Spinal cord (tissue), 10 donors: ENCODE measurements around the gene NRM. TPM values are rescaled to one million over a fixed set of nuclear protein-coding genes. Genes with fewer than 3 reads are reported as not detected.

Experiments
- DNase-seq, 6 donors: peaks; one replicate each; pipeline versions ENCODE4 v3.0.0 to v3.0.0-alpha.2; 2013 to 2015; ENCODE audit warnings: low spot score in 6 of 6, low read depth in 4 of 6
- H3K27ac ChIP-seq: one replicate; pipeline ENCODE4 v1.5.1; 2013; ENCODE audit warnings: low read depth, low read length, control low read depth
- H3K27me3 ChIP-seq: one replicate; pipeline ENCODE4 v1.6.1; 2013; ENCODE audit warnings: low read length; ENCODE audit not compliant: control insufficient read depth, insufficient read depth
- H3K36me3 ChIP-seq: one replicate; pipeline ENCODE4 v1.6.1; 2013; ENCODE audit warnings: low read length; ENCODE audit not compliant: control insufficient read depth, insufficient read depth
- H3K4me1 ChIP-seq: one replicate; pipeline ENCODE4 v1.6.1; 2013; ENCODE audit warnings: low read length; ENCODE audit not compliant: control insufficient read depth, insufficient read depth
- H3K4me3 ChIP-seq: one replicate; pipeline ENCODE4 v1.5.1; 2013; ENCODE audit warnings: low read depth, low read length, control low read depth
- H3K9me3 ChIP-seq: one replicate; pipeline ENCODE4 v1.6.1; 2013; ENCODE audit warnings: low read length; ENCODE audit not compliant: control insufficient read depth, insufficient read depth
- WGBS: methylation state at CpG from one replicate; pipeline ENCODE4 v1.1.5; 2013; ENCODE audit warnings: missing lambda C conversion rate; ENCODE audit not compliant: insufficient coverage; 5-methylcytosine and 5-hydroxymethylcytosine counted together
- polyA plus RNA-seq, 2 donors: library from polyadenylated mRNA; unstranded; fragments of 120-200 nt; gene quantifications; one replicate each; pipeline ENCODE4 v1.2.1, GENCODE V29; 2013; ENCODE audit not compliant: insufficient read length in 2 of 2
- total RNA-seq, 2 donors: library from RNA; depleted of rRNA in 1 of 2; stranded (reverse); fragments of 120-200 nt in 1 of 2; fragments of >200 nt in 1 of 2; gene quantifications; one replicate each; pipeline versions ENCODE4 v1.2.3 to v1.2.4, GENCODE V29; 2013 to 2014
- donor health status: healthy.

Gene NRM
- total and polyA plus RNA-seq, 4 donors: 1.9 to 23.6 (median 13.5) TPM

DNA sequence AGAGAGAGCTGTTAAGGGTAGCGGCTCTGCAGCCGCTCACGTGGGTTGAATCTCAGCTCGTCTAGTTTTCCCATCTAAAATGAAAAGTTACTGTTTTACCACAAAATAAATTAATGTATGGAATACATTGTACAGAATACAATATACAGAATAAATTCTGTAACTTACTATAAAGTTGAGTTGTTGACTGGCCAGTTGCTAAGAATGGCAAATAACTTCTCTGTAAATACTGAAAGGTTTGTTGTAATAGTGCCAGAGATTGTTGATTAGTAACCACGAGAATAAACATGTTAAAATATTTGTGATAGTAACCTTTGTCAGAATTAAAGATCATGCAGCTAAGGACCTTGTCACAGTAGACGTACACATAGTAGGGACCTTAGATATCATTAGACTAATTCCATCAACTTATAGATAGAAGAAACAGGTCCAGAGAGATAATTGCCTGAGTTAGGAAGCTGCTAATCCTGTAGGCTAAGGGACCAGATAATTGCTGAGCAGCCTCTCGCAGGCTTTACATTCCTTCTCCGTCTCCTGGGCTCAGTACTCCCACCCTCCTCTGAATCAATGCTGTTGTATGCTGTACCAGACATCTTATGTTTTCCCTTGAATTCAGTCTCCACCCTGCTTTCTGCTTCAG, 544 bp upstream of the NRM start:
- H3K27ac ChIP-seq: peak overlapping the region; percentile 93
- WGBS: 13% methylated on average over 2 of the region's 8 CpGs
- no peaks in the 10 kb centered on the region for H3K9me3 ChIP-seq

GRCh38 chr6:30689985-30690384, 799 bp downstream of the NRM start:
- 41% methylated on average over 3 of the region's 4 CpGs for WGBS
- Histone ChIP-seq H3K27me3 (no peaks in the 10 kb centered on the region), H3K27ac (peak overlapping the region; percentile 93), H3K4me3 (peak overlapping the region; percentile 95), H3K36me3 (peaks cover 8% of the 10 kb centered on the region), H3K4me1 (peaks cover 48% of the 10 kb centered on the region), H3K9me3 (no peaks in the 10 kb centered on the region)
- DNase-seq: no peak

More for the DNA sequence above, 544 bp upstream of the NRM start:
- no peak for DNase-seq
- Histone ChIP-seq H3K4me3 (peak overlapping the region; percentile 95), H3K27me3 (no peaks in the 10 kb centered on the region), H3K4me1 (peaks cover 35% of the 10 kb centered on the region), H3K36me3 (no peaks in the 10 kb centered on the region)

GRCh38 chr6:30689022-30689865, 1.5 kb downstream of the NRM start:
- no peak overlapping the region for H3K4me3 ChIP-seq
- no peaks in the 10 kb centered on the region for H3K27me3 ChIP-seq
- peaks cover 56% of the 10 kb centered on the region for H3K4me1 ChIP-seq
- H3K27ac ChIP-seq: no peak overlapping the region
- no peak for DNase-seq
- H3K9me3 ChIP-seq: no peaks in the 10 kb centered on the region
- peaks cover 8% of the 10 kb centered on the region for H3K36me3 ChIP-seq
- 86% methylated on average over 7 of the region's 11 CpGs for WGBS

GRCh38 chr6:30688569-30688968, 2.2 kb downstream of the NRM start:
- no peak for DNase-seq
- H3K4me3 ChIP-seq: no peak overlapping the region
- H3K27me3 ChIP-seq: no peaks in the 10 kb centered on the region
- 100% methylated on average over 1 of the region's 9 CpGs for WGBS
- peak overlapping the region; percentile 98 for H3K27ac ChIP-seq
- peaks cover 63% of the 10 kb centered on the region for H3K4me1 ChIP-seq
- peaks cover 8% of the 10 kb centered on the region for H3K36me3 ChIP-seq
- H3K9me3 ChIP-seq: no peaks in the 10 kb centered on the region

- peaks cover 70% of the 10 kb centered on the region for H3K4me1 ChIP-seq
Measured at GRCh38 chr6:30687659-30688431, 2.9 kb downstream of the NRM start.

GRCh38 chr6:30686908-30687658, 3.7 kb downstream of the NRM start:
- peak overlapping the region; percentile 98 for H3K27ac ChIP-seq
- H3K27me3 ChIP-seq: no peaks in the 10 kb centered on the region
- peaks cover 77% of the 10 kb centered on the region for H3K4me1 ChIP-seq
- peaks cover 9% of the 10 kb centered on the region for H3K36me3 ChIP-seq
- peak in 5 of 6 donors; percentile 75 to 97 (median 77) for DNase-seq
- H3K9me3 ChIP-seq: no peaks in the 10 kb centered on the region
- peak overlapping the region; percentile 99 for H3K4me3 ChIP-seq
- 0% methylated on average over 46 of the region's 52 CpGs for WGBS

More at GRCh38 chr6:30687659-30688431, 2.9 kb downstream of the NRM start:
- H3K27ac ChIP-seq: peak overlapping the region; percentile 98
- no peaks in the 10 kb centered on the region for H3K9me3 ChIP-seq
- H3K36me3 ChIP-seq: peaks cover 8% of the 10 kb centered on the region
- WGBS: 15% methylated on average over 13 of the region's 22 CpGs
- peak in 2 of 6 donors; percentile 79 to 81 for DNase-seq
- no peaks in the 10 kb centered on the region for H3K27me3 ChIP-seq
- H3K4me3 ChIP-seq: peak overlapping the region; percentile 99

DNA sequence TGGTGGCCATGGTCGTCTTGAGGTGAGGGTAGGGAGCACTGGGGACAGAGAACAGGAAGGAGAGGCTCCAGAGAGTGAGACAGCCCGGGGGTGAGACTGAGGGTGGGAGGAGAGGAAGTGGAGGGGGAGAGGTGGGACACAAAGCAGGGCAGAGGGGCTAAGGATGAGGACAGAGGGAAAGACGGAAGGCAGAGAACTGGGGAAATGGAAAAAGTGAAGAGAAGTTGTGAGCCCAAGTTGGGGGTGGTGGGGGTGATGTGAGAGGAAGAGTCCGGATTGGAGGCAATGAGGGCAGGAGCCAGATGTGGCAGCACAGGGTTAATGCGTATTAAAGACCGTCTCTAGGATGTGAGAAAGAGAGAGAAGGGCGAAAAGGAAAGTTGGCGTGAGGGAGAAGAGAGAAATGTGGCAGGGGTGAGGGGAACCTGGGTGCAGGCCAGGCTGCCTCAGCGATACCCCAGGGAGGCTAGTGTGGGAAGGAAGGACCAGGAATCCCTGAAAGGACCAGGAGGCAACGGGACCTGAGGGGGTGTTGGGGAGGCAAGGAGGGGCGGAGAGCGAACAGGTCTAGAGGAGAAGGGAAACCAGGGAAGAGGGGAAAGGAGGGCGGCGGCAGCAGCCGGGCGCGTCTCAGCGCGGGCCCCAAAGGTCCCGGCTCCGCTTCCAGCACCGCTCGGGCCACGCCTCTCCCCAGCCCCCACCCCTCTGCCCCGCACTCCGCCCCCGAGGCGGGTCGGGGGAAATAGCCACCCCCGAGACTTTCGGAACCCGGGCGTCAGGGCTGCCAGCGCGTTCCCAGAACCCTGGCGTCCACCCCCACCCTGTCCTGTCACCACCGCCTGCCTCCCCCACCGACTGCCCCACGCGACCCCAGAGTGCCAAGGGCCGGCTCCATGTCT, 4.5 kb downstream of the NRM start, which contains the start of gene PPP1R18:
PPP1R18 (minus strand) TSS at position 637 of the 899 bp plus-strand sequence; CDS start at position 10, 627 bp downstream.
- Histone ChIP-seq H3K4me3 (peak within 1 kb of the TSS; percentile 99), H3K4me1 (peaks cover 79% of the 10 kb centered on the region), H3K9me3 (no peaks in the 10 kb centered on the region), H3K36me3 (peaks cover 10% of the 10 kb centered on the region), H3K27me3 (no peaks in the 10 kb centered on the region), H3K27ac (peak within 1 kb of the TSS; percentile 98)
- under 1% methylated on average over 32 of the region's 41 CpGs for WGBS
- peak in 2 of 6 donors; percentile 66 to 80 for DNase-seq

- Histone ChIP-seq H3K27me3 (no peaks in the 10 kb centered on the region), H3K9me3 (no peaks in the 10 kb centered on the region), H3K36me3 (peaks cover 15% of the 10 kb centered on the region), H3K27ac (peak overlapping the region; percentile 98), H3K4me1 (peaks cover 75% of the 10 kb centered on the region), H3K4me3 (peak overlapping the region; percentile 99)
- DNase-seq: no peak
- 58% methylated on average over 29 of the region's 29 CpGs for WGBS
Measured at GRCh38 chr6:30685157-30686008, 5.4 kb downstream of the NRM start.
